Liver (tissue), 9 donors: ENCODE results near the gene CCDC85A. TPM values are rescaled to one million over a fixed set of nuclear protein-coding genes. Genes with fewer than 3 reads are reported as not detected.

Experiments
- DNase-seq: peaks from one replicate; pipeline ENCODE4 v3.0.0-alpha.2; 2017; ENCODE audit warnings: low spot score
- H3K27ac ChIP-seq, 2 donors: one replicate each; pipeline ENCODE4 v1.7.0; 2013; ENCODE audit warnings: inconsistent platforms in 2 of 2, low read length in 2 of 2, control low read depth in 1 of 2, low read depth in 1 of 2, mild to moderate bottlenecking in 1 of 2
- H3K27me3 ChIP-seq, 4 donors: one replicate each; pipeline versions ENCODE4 v1.6.1 to v1.7.0; 2013; ENCODE audit warnings: low read length in 3 of 4, inconsistent platforms in 1 of 4, mild to moderate bottlenecking in 1 of 4, moderate library complexity in 1 of 4; ENCODE audit not compliant: control insufficient read depth in 4 of 4, insufficient read depth in 4 of 4
- H3K36me3 ChIP-seq, 4 donors: one replicate each; pipeline versions ENCODE4 v1.6.1 to v1.7.0; 2013; ENCODE audit warnings: low read length in 3 of 4, mild to moderate bottlenecking in 3 of 4, low read depth in 1 of 4, moderate library complexity in 1 of 4; ENCODE audit not compliant: control insufficient read depth in 4 of 4, insufficient read depth in 3 of 4
- H3K4me1 ChIP-seq, 4 donors: one replicate each; pipeline versions ENCODE4 v1.6.1 to v1.7.0; 2013; ENCODE audit warnings: low read length in 3 of 4, mild to moderate bottlenecking in 3 of 4, moderate library complexity in 1 of 4; ENCODE audit not compliant: control insufficient read depth in 4 of 4, insufficient read depth in 4 of 4
- H3K4me3 ChIP-seq, 3 donors: one replicate each; pipeline versions ENCODE4 v1.6.1 to v1.7.0; 2013; ENCODE audit warnings: low read length in 3 of 3, control low read depth in 1 of 3, low read depth in 1 of 3, mild to moderate bottlenecking in 1 of 3
- H3K9ac ChIP-seq, 2 donors: one replicate each; pipeline ENCODE4 v1.7.0; 2013; ENCODE audit warnings: low read length in 2 of 2, mild to moderate bottlenecking in 2 of 2, moderate library complexity in 2 of 2, control low read depth in 1 of 2, low read depth in 1 of 2
- H3K9me3 ChIP-seq, 4 donors: one replicate each; pipeline versions ENCODE4 v1.6.1 to v1.7.0; 2013; ENCODE audit warnings: low read length in 3 of 4; ENCODE audit not compliant: control insufficient read depth in 4 of 4
- FOXA1 ChIP-seq: IDR thresholded peaks from 2 replicates; pipeline ENCODE4 v1.6.1; 2016; ENCODE audit warnings: antibody characterized with exemption
- FOXA2 ChIP-seq: IDR thresholded peaks from 2 replicates; pipeline ENCODE4 v1.6.1; 2016; ENCODE audit warnings: antibody characterized with exemption
- GABPA ChIP-seq, 2 donors: IDR thresholded peaks in 1 of 2; conservative IDR thresholded peaks in 1 of 2; 2 replicates each; pipeline ENCODE4 v1.6.1; 2016; ENCODE audit warnings: antibody characterized with exemption in 2 of 2, mild to moderate bottlenecking in 1 of 2, moderate library complexity in 1 of 2
- HNF4A ChIP-seq, 2 donors: conservative IDR thresholded peaks; 2 replicates each; pipeline ENCODE4 v1.6.1; 2016; ENCODE audit warnings: antibody characterized with exemption in 2 of 2, mild to moderate bottlenecking in 2 of 2
- HNF4G ChIP-seq: IDR thresholded peaks from 2 replicates; pipeline ENCODE4 v1.6.1; 2016; ENCODE audit warnings: antibody characterized with exemption
- JUND ChIP-seq, 2 donors: IDR thresholded peaks; 2 replicates each; pipeline ENCODE4 v1.6.1; 2016; ENCODE audit warnings: antibody characterized with exemption in 2 of 2
- NR2F2 ChIP-seq: IDR thresholded peaks from 2 replicates; pipeline ENCODE4 v1.6.1; 2016; ENCODE audit warnings: antibody characterized with exemption
- RAD21 ChIP-seq, 2 donors: IDR thresholded peaks; 2 replicates each; pipeline ENCODE4 v1.6.1; 2016; ENCODE audit warnings: antibody characterized with exemption in 2 of 2, mild to moderate bottlenecking in 2 of 2
- RXRA ChIP-seq, 2 donors: IDR thresholded peaks; 2 replicates each; pipeline ENCODE4 v1.6.1; 2017 to 2018; ENCODE audit warnings: antibody characterized with exemption in 2 of 2, mild to moderate bottlenecking in 1 of 2
- SP1 ChIP-seq: IDR thresholded peaks from 2 replicates; pipeline ENCODE4 v1.6.1; 2018; ENCODE audit warnings: antibody characterized with exemption, mild to moderate bottlenecking
- TAF1 ChIP-seq: conservative IDR thresholded peaks from 2 replicates; pipeline ENCODE4 v1.6.1; 2016; ENCODE audit warnings: antibody characterized with exemption, mild to moderate bottlenecking
- YY1 ChIP-seq: IDR thresholded peaks from 2 replicates; pipeline ENCODE4 v1.6.1; 2016; ENCODE audit warnings: antibody characterized with exemption, mild to moderate bottlenecking
- whole genome bisulfite sequencing: extraction: QIAGEN DNeasy Blood & Tissue Kit; methylation state at CpG from one replicate; pipeline ENCODE4 v1.1.7; 2013; 5-methylcytosine and 5-hydroxymethylcytosine counted together
- polyA plus RNA-seq, 2 donors: library from polyadenylated mRNA; stranded (reverse) in 1 of 2; unstranded in 1 of 2; fragments of 200-250 nt in 1 of 2; fragments of >200 nt in 1 of 2; fragmentation: Nextera tagmentation in 1 of 2; extraction: Ambion mirVana in 1 of 2; gene quantifications; one replicate each; pipeline versions ENCODE4 v1.2.1 to v1.2.3, GENCODE V29; 2013 to 2015
- total RNA-seq, 2 donors: library from RNA; depleted of rRNA; stranded (reverse); fragments of >200 nt; gene quantifications; one replicate each; pipeline ENCODE4 v1.2.3, GENCODE V29; 2014
- TF ChIP-seq, protein P1 (sequence below): fragments of 150-350 bp; IDR thresholded peaks from 2 replicates; pipeline ENCODE4 v1.5.1; 2017; ENCODE audit warnings: improper control_type of control experiment, low read depth, low read length; ENCODE audit not compliant: missing input control
- TF ChIP-seq, protein P2 (sequence below): IDR thresholded peaks from 2 replicates; pipeline ENCODE4 v1.6.1; 2016; ENCODE audit warnings: antibody characterized with exemption
- TF ChIP-seq, protein P3 (sequence below): IDR thresholded peaks from 2 replicates; pipeline ENCODE4 v1.6.1; 2016; ENCODE audit warnings: antibody characterized with exemption
- TF ChIP-seq, protein P4 (sequence below): IDR thresholded peaks from 2 replicates; pipeline ENCODE4 v1.6.1; 2016; ENCODE audit warnings: antibody characterized with exemption
- donor health status: healthy.
- donor health status: healthy.
- donor health status: healthy.
- donor health status: healthy.
- donor health status: healthy.

The CCDC85A gene
- total and polyA plus RNA-seq, 4 donors, result 0.05 to 0.17 (median 0.10) TPM

DNA sequence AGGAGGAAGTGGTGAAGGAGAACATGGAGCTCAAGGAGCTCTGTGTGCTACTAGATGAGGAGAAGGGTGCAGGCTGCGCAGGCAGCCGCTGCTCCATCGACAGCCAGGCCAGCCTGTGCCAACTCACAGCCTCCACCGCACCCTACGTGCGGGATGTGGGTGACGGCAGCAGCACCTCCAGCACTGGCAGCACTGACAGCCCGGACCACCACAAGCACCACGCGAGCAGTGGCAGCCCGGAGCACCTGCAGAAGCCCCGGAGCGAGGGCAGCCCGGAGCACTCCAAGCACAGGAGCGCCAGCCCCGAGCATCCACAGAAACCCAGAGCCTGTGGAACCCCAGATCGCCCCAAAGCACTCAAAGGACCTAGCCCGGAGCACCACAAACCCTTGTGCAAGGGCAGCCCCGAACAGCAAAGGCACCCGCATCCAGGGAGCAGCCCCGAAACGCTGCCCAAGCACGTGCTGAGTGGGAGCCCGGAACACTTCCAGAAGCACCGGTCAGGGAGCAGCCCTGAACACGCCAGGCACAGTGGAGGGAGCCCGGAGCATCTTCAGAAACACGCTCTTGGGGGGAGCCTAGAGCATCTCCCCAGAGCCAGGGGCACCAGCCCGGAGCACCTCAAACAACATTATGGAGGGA, 9.0 kb downstream of the CCDC85A start:
- Histone ChIP-seq H3K9me3 (no peaks in the 10 kb centered on the region), H3K27me3 (no peaks in the 10 kb centered on the region), H3K27ac (no peak overlapping the region), H3K36me3 (no peaks in the 10 kb centered on the region), H3K9ac (no peak overlapping the region), H3K4me3 (no peak overlapping the region), H3K4me1 (no peaks in the 10 kb centered on the region)
- no peak for TF ChIP-seq GABPA (IDR thresholded peaks at IDR 0.05 in 1 of 2, conservative IDR thresholded peaks at IDR 0.05 in 1 of 2)
- TF ChIP-seq NR2F2, result no peak
- TF ChIP-seq, protein P1, sequence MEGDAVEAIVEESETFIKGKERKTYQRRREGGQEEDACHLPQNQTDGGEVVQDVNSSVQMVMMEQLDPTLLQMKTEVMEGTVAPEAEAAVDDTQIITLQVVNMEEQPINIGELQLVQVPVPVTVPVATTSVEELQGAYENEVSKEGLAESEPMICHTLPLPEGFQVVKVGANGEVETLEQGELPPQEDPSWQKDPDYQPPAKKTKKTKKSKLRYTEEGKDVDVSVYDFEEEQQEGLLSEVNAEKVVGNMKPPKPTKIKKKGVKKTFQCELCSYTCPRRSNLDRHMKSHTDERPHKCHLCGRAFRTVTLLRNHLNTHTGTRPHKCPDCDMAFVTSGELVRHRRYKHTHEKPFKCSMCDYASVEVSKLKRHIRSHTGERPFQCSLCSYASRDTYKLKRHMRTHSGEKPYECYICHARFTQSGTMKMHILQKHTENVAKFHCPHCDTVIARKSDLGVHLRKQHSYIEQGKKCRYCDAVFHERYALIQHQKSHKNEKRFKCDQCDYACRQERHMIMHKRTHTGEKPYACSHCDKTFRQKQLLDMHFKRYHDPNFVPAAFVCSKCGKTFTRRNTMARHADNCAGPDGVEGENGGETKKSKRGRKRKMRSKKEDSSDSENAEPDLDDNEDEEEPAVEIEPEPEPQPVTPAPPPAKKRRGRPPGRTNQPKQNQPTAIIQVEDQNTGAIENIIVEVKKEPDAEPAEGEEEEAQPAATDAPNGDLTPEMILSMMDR, result no peak
- TF ChIP-seq, protein P2, sequence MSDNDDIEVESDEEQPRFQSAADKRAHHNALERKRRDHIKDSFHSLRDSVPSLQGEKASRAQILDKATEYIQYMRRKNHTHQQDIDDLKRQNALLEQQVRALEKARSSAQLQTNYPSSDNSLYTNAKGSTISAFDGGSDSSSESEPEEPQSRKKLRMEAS, result no peak
- 86% methylated on average over 29 of the region's 29 CpGs for WGBS
- no peak for DNase-seq

DNA sequence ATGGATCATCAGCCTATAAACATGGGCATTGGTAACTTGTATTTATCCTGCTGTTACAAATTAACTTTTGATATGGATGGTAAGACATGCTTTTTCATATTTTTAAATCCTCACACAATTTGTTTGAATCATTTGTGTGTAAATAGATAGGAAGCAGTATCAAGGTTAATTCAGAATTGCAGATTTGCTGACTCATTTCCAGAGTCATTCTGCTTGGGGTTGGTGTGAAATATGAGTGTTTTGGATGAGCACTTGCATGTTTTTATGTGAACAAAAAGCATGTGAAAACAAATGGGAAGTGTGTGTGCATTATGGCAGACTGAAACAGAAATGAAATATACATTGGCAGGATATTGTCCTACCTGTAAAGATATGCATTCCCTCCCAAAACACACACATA, 11.8 kb downstream of the CCDC85A start:
- no peaks in the 10 kb centered on the region for H3K9me3 ChIP-seq
- TF ChIP-seq, protein P1, result no peak
- TF ChIP-seq JUND (IDR thresholded peaks at IDR 0.05) (no peak), YY1 (no peak), HNF4G (no peak), FOXA1 (no peak), NR2F2 (no peak), GABPA (IDR thresholded peaks at IDR 0.05 in 1 of 2, conservative IDR thresholded peaks at IDR 0.05 in 1 of 2) (no peak), SP1 (no peak), RAD21 (IDR thresholded peaks at IDR 0.05) (no peak), TAF1 (no peak), RXRA (IDR thresholded peaks at IDR 0.05) (no peak), FOXA2 (no peak), HNF4A (conservative IDR thresholded peaks at IDR 0.05) (no peak)
- TF ChIP-seq, protein P2, result no peak
- TF ChIP-seq, protein P3, sequence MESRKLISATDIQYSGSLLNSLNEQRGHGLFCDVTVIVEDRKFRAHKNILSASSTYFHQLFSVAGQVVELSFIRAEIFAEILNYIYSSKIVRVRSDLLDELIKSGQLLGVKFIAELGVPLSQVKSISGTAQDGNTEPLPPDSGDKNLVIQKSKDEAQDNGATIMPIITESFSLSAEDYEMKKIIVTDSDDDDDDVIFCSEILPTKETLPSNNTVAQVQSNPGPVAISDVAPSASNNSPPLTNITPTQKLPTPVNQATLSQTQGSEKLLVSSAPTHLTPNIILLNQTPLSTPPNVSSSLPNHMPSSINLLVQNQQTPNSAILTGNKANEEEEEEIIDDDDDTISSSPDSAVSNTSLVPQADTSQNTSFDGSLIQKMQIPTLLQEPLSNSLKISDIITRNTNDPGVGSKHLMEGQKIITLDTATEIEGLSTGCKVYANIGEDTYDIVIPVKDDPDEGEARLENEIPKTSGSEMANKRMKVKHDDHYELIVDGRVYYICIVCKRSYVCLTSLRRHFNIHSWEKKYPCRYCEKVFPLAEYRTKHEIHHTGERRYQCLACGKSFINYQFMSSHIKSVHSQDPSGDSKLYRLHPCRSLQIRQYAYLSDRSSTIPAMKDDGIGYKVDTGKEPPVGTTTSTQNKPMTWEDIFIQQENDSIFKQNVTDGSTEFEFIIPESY, result no peak
- TF ChIP-seq, protein P4, sequence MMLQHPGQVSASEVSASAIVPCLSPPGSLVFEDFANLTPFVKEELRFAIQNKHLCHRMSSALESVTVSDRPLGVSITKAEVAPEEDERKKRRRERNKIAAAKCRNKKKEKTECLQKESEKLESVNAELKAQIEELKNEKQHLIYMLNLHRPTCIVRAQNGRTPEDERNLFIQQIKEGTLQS, result no peak
- no peak overlapping the region for H3K4me3 ChIP-seq
- H3K4me1 ChIP-seq, result no peaks in the 10 kb centered on the region
- H3K9ac ChIP-seq, result no peak overlapping the region
- no peaks in the 10 kb centered on the region for H3K36me3 ChIP-seq
- H3K27me3 ChIP-seq, result no peaks in the 10 kb centered on the region
- DNase-seq, result no peak
- no peak overlapping the region for H3K27ac ChIP-seq
